ENCODE measurements around the gene SLC2A9. TPM values are rescaled to one million over a fixed set of nuclear protein-coding genes. Genes with fewer than 3 reads are reported as not detected.
A peak's percentile ranks its signal among the peaks of the same experiment; 100 is the strongest.

SLC2A9 gene
- total and polyA plus RNA-seq, 2 of the 13 experiments (the other 11 are each of a cell fraction or from before 2014, with no cell fraction given): 36.2 to 42.3 TPM

GRCh38 chr4:10020871-10021652, at the start of gene SLC2A9 (continued):
- TF ChIP-seq PRDM4 (CRISPR knock-in tag; IDR thresholded peaks at IDR 0.05; ENCODE audit: borderline replicate concordance) (no peak), SKIL (CRISPR knock-in tag; IDR thresholded peaks at IDR 0.05; ENCODE audit: borderline replicate concordance) (0 out of 2 replicates have a peak, but pooled peaks have one; percentile 45), SIN3A (IDR thresholded peaks at IDR 0.05; ENCODE audit: borderline replicate concordance, low read depth, low read length) (0 out of 2 replicates have a peak, but pooled peaks have one; percentile 17), ZNF350 (CRISPR knock-in tag; IDR thresholded peaks at IDR 0.05; ENCODE audit: borderline replicate concordance, low read depth) (peak; percentile 53; the same call in 1 of the 2 replicates), SRF (IDR thresholded peaks at IDR 0.05; ENCODE audit: low read depth, low read length) (0 out of 2 replicates have a peak, but pooled peaks have one; percentile 10), PAXIP1 (CRISPR knock-in tag; conservative IDR thresholded peaks at IDR 0.05) (peak; percentile 82), KDM1A (CRISPR knock-in tag; IDR thresholded peaks at IDR 0.05) (no peak), PAF1 (CRISPR knock-in tag; IDR thresholded peaks at IDR 0.05) (no peak), JDP2 (CRISPR knock-in tag; IDR thresholded peaks at IDR 0.05; ENCODE audit: borderline replicate concordance) (no peak), ZSCAN25 (CRISPR knock-in tag; IDR thresholded peaks at IDR 0.05) (no peak), ZNF777 (CRISPR knock-in tag; IDR thresholded peaks at IDR 0.05) (no peak), FOSL1 (CRISPR knock-in tag; IDR thresholded peaks at IDR 0.05; ENCODE audit: borderline replicate concordance) (no peak), MTA3 (CRISPR knock-in tag; IDR thresholded peaks at IDR 0.05) (no peak), ZNF557 (CRISPR knock-in tag; IDR thresholded peaks at IDR 0.05) (no peak), E2F1 (CRISPR knock-in tag; IDR thresholded peaks at IDR 0.05) (no peak), ZNF501 (CRISPR knock-in tag; IDR thresholded peaks at IDR 0.05) (no peak), ZFP90 (CRISPR knock-in tag; IDR thresholded peaks at IDR 0.05; ENCODE audit: borderline replicate concordance) (no peak), CSRNP2 (CRISPR knock-in tag; conservative IDR thresholded peaks at IDR 0.05; ENCODE audit: low read depth) (no peak)

All from HepG2 (cell line).